CD4-positive, alpha-beta memory T cell (primary cell): ENCODE data around the gene SEH1L. TPM values are rescaled to one million over a fixed set of nuclear protein-coding genes. Genes with fewer than 3 reads are reported as not detected.
A peak's percentile ranks its signal among the peaks of the same experiment; 100 is the strongest.
"Not testable (repeated sequence)": the region's sequence is repeated elsewhere in the genome, so short reads cannot be mapped to it uniquely, and the experiment has no call there.

Experiments
- CTCF ChIA-PET: fragments of 350-600 bp; sonication (Branson Sonifier 250); formaldehyde crosslinking; loops from one replicate; lab custom pipeline; 2021; ENCODE audit warnings: inconsistent platforms; ENCODE audit not compliant: partially characterized antibody; lab: Charles Lee
- POLR2A ChIA-PET: fragments of 350-600 bp; sonication (Branson Sonifier 250); formaldehyde crosslinking; loops from one replicate; lab custom pipeline; 2021; ENCODE audit not compliant: partially characterized antibody; lab: Charles Lee
- DNase-seq, 5 donors: peaks; one replicate each; pipeline versions ENCODE4 v3.0.0 to v3.0.0-alpha.2; 2020 to 2022; ENCODE audit warnings: mixed read lengths in 1 of 5
- H3K27ac ChIP-seq: one replicate; pipeline ENCODE4 v1.7.0; 2013; ENCODE audit warnings: low read depth, low read length
- H3K27me3 ChIP-seq: 2 replicates; pipeline ENCODE4 v1.7.0; 2013; ENCODE audit warnings: mild to moderate bottlenecking, low read length, moderate library complexity; ENCODE audit not compliant: insufficient read depth
- H3K36me3 ChIP-seq: 2 replicates; pipeline ENCODE4 v1.7.0; 2013; ENCODE audit warnings: mild to moderate bottlenecking, low read length, moderate library complexity; ENCODE audit not compliant: insufficient read depth
- H3K4me1 ChIP-seq: 2 replicates; pipeline ENCODE4 v1.7.0; 2013; ENCODE audit warnings: mild to moderate bottlenecking, low read length, moderate library complexity; ENCODE audit not compliant: insufficient read depth
- H3K4me3 ChIP-seq, 2 donors: one replicate each; pipeline ENCODE4 v1.7.0; 2013; ENCODE audit warnings: low read length in 2 of 2, mild to moderate bottlenecking in 1 of 2
- H3K9me3 ChIP-seq, 2 donors: one replicate each; pipeline ENCODE4 v1.7.0; 2013; ENCODE audit warnings: low read length in 2 of 2, control low read depth in 1 of 2; ENCODE audit not compliant: control insufficient read depth in 1 of 2
- H3K27ac Mint-ChIP-seq, 7 donors: one replicate each; pipeline ENCODE4 v1.8.0; 2020 to 2021; ENCODE audit warnings: mixed read lengths in 7 of 7, mild to moderate bottlenecking in 6 of 7, inconsistent platforms in 3 of 7, moderate library complexity in 3 of 7
- H3K27me3 Mint-ChIP-seq, 2 donors: one replicate each; pipeline ENCODE4 v1.8.0; 2020 to 2021; ENCODE audit warnings: mixed read lengths in 2 of 2
- H3K36me3 Mint-ChIP-seq, 2 donors: one replicate each; pipeline ENCODE4 v1.8.0; 2020 to 2021; ENCODE audit warnings: mixed read lengths in 2 of 2, inconsistent platforms in 1 of 2, mild to moderate bottlenecking in 1 of 2
- H3K4me1 Mint-ChIP-seq, 4 donors: one replicate each; pipeline ENCODE4 v1.8.0; 2020 to 2021; ENCODE audit warnings: mixed read lengths in 4 of 4, mild to moderate bottlenecking in 1 of 4
- H3K4me3 Mint-ChIP-seq, 8 donors: one replicate each; pipeline ENCODE4 v1.8.0; 2020 to 2021; ENCODE audit warnings: mixed read lengths in 8 of 8, mild to moderate bottlenecking in 7 of 8, moderate library complexity in 6 of 8, inconsistent platforms in 3 of 8
- H3K9me3 Mint-ChIP-seq, 8 donors: one replicate each; pipeline ENCODE4 v1.8.0; 2020 to 2021; ENCODE audit warnings: mixed read lengths in 8 of 8, mild to moderate bottlenecking in 5 of 8, inconsistent platforms in 3 of 8, moderate library complexity in 1 of 8
- intact Hi-C: fragments of 100-400 bp; cut with micrococcal nuclease; formaldehyde crosslinking; loops from one replicate; pipeline ENCODE4 v1.15.1; 2023
- polyA plus RNA-seq, 2 donors: library from polyadenylated mRNA; unstranded; fragments of 300-500 nt; fragmentation: Illumina TruSeq; gene quantifications; one replicate each; pipeline ENCODE4 v1.2.3, GENCODE V29; 2021
- total RNA-seq, 2 experiments: library from RNA; stranded (reverse); gene quantifications; one replicate each; pipeline ENCODE4 v1.2.3, GENCODE V29; 2021

The SEH1L gene, protein sequence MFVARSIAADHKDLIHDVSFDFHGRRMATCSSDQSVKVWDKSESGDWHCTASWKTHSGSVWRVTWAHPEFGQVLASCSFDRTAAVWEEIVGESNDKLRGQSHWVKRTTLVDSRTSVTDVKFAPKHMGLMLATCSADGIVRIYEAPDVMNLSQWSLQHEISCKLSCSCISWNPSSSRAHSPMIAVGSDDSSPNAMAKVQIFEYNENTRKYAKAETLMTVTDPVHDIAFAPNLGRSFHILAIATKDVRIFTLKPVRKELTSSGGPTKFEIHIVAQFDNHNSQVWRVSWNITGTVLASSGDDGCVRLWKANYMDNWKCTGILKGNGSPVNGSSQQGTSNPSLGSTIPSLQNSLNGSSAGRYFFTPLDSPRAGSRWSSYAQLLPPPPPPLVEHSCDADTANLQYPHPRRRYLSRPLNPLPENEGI
- total RNA-seq (10 to 100 TPM; 28.9 to 31.3 TPM), polyA plus RNA-seq (10 to 100 TPM; 27.6 to 29.8 TPM)

- intact Hi-C loops: loop anchor here (1.0 to 10.0 kb wide), 8 partner anchors 44 to 1043 kb away; partner anchors contain the start of genes AFG3L2, CEP192, CEP76 and FAM210A
- Histone ChIP-seq H3K27ac (peak within 1 kb of the TSS; percentile 90), H3K9me3 (no peaks in the 10 kb centered on the region), H3K36me3 (no peaks in the 10 kb centered on the region), H3K4me3 (peak within 1 kb of the TSS; percentile 79 to 89), H3K4me1 (peaks cover 36% of the 10 kb centered on the region), H3K27me3 (no peaks in the 10 kb centered on the region)
- Mint-ChIP-seq H3K9me3 (peaks cover 0 to 7% (median 0%) of the 10 kb centered on the region in 8 donors), H3K4me1 (peaks cover 20 to 40% (median 31%) of the 10 kb centered on the region in 4 donors), H3K4me3 (peak within 1 kb of the TSS; percentile 92 to 98 (median 96)), H3K27me3 (no peaks in the 10 kb centered on the region), H3K27ac (peak within 1 kb of the TSS; percentile 86 to 99 (median 98)), H3K36me3 (peaks cover 0 to 3% of the 10 kb centered on the region in 2 donors)
- POLR2A ChIA-PET: interaction anchor here (0.8 to 2.8 kb wide), 16 partner anchors 14 to 1097 kb away, joined by 3 to 31 read pairs (median 4); partner anchors contain the start of genes AFG3L2, CEP192, CEP76 and FAM210A
- DNase-seq: peak; percentile 97 to 98 (median 98)
- CTCF ChIA-PET: interaction anchor here (1.0 to 1.6 kb wide), 2 partner anchors 13 to 237 kb away, joined by 3 to 6 read pairs; no protein-coding TSS in a partner anchor
Observed at GRCh38 chr18:12947285-12948049, at the start of gene SEH1L. Gene SEH1L (plus strand): TSS chr18:12948011. CDS start chr18:12948122, 111 bp downstream.

GRCh38 chr18:12901208-12901607 is 46.6 kb upstream of the SEH1L start:
- H3K27me3 ChIP-seq, H3K4me1 Mint-ChIP-seq, H3K36me3 ChIP-seq, H3K36me3 Mint-ChIP-seq, intact Hi-C loops, DNase-seq, H3K9me3 Mint-ChIP-seq, H3K9me3 ChIP-seq, POLR2A ChIA-PET, H3K27me3 Mint-ChIP-seq, H3K4me3 Mint-ChIP-seq, CTCF ChIA-PET, H3K27ac Mint-ChIP-seq, H3K4me3 ChIP-seq, H3K27ac ChIP-seq: not testable (repeated sequence)
- H3K4me1 ChIP-seq: peaks cover 14% of the 10 kb centered on the region

- Histone ChIP-seq H3K4me1 (peaks cover 14% of the 10 kb centered on the region), H3K27me3 (no peaks in the 10 kb centered on the region), H3K9me3 (no peaks in the 10 kb centered on the region), H3K27ac (no peak overlapping the region), H3K36me3 (no peaks in the 10 kb centered on the region), H3K4me3 (no peak overlapping the region)
- CTCF ChIA-PET: interaction anchor here (0.8 to 3.1 kb wide), 10 partner anchors 9 to 162 kb away, joined by 3 to 9 read pairs (median 4); no protein-coding TSS in a partner anchor
- POLR2A ChIA-PET: interaction anchor here (1.2 to 2.4 kb wide), 3 partner anchors 13 to 20 kb away, joined by 3 to 7 read pairs (median 3); partner anchors contain the start of gene PTPN2
- H3K9me3 Mint-ChIP-seq: no peaks in the 10 kb centered on the region
- intact Hi-C loops: no loop called here
- no peaks in the 10 kb centered on the region for H3K36me3 Mint-ChIP-seq
- H3K27ac Mint-ChIP-seq: peak overlapping the region; percentile 71 to 96 (median 93)
- H3K4me3 Mint-ChIP-seq: peak overlapping the region; percentile 56 to 87 (median 80)
- no peaks in the 10 kb centered on the region for H3K27me3 Mint-ChIP-seq
- H3K4me1 Mint-ChIP-seq: peaks cover 3 to 8% (median 7%) of the 10 kb centered on the region in 4 donors
- DNase-seq: peak in 3 of 5 donors; percentile 24 to 45 (median 37)
Observed at GRCh38 chr18:12904012-12904516, 43.7 kb upstream of the SEH1L start.

GRCh38 chr18:12906119-12906518 is 41.7 kb upstream of the SEH1L start:
- intact Hi-C loops: no loop called here
- Histone ChIP-seq H3K27ac (no peak overlapping the region), H3K9me3 (no peaks in the 10 kb centered on the region), H3K36me3 (no peaks in the 10 kb centered on the region), H3K4me3 (no peak overlapping the region), H3K27me3 (no peaks in the 10 kb centered on the region), H3K4me1 (peaks cover 22% of the 10 kb centered on the region)
- POLR2A ChIA-PET: no interaction called here
- no peak for DNase-seq
- Mint-ChIP-seq H3K4me1 (peaks cover 5 to 13% (median 11%) of the 10 kb centered on the region in 4 donors), H3K4me3 (no peak overlapping the region), H3K27ac (no peak overlapping the region), H3K27me3 (no peaks in the 10 kb centered on the region), H3K9me3 (no peaks in the 10 kb centered on the region), H3K36me3 (no peaks in the 10 kb centered on the region)
- CTCF ChIA-PET: interaction anchor here (1.8 kb wide), 1 partner anchor 28 kb away, joined by 9 read pairs; no protein-coding TSS in a partner anchor

DNA sequence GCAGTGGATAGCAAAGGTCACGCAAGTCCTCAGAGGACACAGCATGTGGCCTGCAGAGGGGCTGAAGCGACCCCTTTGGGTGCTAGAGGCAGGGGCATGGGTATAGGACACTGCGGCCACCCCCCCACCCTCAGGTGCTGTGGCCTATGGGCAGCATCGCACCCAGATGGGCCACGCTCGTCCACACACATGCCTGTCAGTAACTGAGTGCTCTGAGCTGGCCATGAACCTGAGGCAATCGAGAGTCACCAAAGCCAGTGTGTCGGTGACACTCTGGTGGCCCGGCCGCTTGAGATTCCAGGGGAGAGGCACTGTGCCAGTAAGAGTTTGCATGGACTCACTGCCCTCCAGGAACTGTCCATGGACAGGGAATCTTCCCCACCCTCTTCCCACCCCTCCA is 41.0 kb upstream of the SEH1L start:
- H3K9me3 ChIP-seq: no peaks in the 10 kb centered on the region
- peaks cover 26% of the 10 kb centered on the region for H3K4me1 ChIP-seq
- no peak for DNase-seq
- CTCF ChIA-PET: interaction anchor here (2.4 kb wide), 1 partner anchor 13 kb away, joined by 11 read pairs; no protein-coding TSS in a partner anchor
- H3K4me3 ChIP-seq: no peak overlapping the region
- no peaks in the 10 kb centered on the region for H3K27me3 ChIP-seq
- peaks cover 5 to 16% (median 11%) of the 10 kb centered on the region in 4 donors for H3K4me1 Mint-ChIP-seq
- H3K4me3 Mint-ChIP-seq: no peak overlapping the region
- no peak overlapping the region for H3K27ac ChIP-seq
- H3K36me3 ChIP-seq: no peaks in the 10 kb centered on the region
- POLR2A ChIA-PET: no interaction called here
- no peak overlapping the region for H3K27ac Mint-ChIP-seq
- no peaks in the 10 kb centered on the region for H3K27me3 Mint-ChIP-seq
- intact Hi-C loops: no loop called here
- H3K36me3 Mint-ChIP-seq: no peaks in the 10 kb centered on the region
- no peaks in the 10 kb centered on the region for H3K9me3 Mint-ChIP-seq

- peaks cover 5 to 16% (median 11%) of the 10 kb centered on the region in 4 donors for H3K4me1 Mint-ChIP-seq
- no peak overlapping the region for H3K27ac ChIP-seq
- no peaks in the 10 kb centered on the region for H3K9me3 ChIP-seq
- no peak overlapping the region for H3K4me3 ChIP-seq
- no peaks in the 10 kb centered on the region for H3K27me3 ChIP-seq
- H3K4me1 ChIP-seq: peaks cover 26% of the 10 kb centered on the region
- CTCF ChIA-PET: interaction anchor here (1.4 to 2.4 kb wide), 2 partner anchors 14 to 27 kb away, joined by 3 to 11 read pairs; no protein-coding TSS in a partner anchor
- H3K27me3 Mint-ChIP-seq: no peaks in the 10 kb centered on the region
- intact Hi-C loops: no loop called here
- POLR2A ChIA-PET: no interaction called here
- DNase-seq: no peak
- H3K4me3 Mint-ChIP-seq: no peak overlapping the region
- H3K36me3 Mint-ChIP-seq: no peaks in the 10 kb centered on the region
- no peaks in the 10 kb centered on the region for H3K9me3 Mint-ChIP-seq
- H3K27ac Mint-ChIP-seq: no peak overlapping the region
- H3K36me3 ChIP-seq: no peaks in the 10 kb centered on the region
Observed at GRCh38 chr18:12907258-12907925, 40.4 kb upstream of the SEH1L start.
